Loucy (cell line): ENCODE measurements around the gene CCDC91.

Experiments used
- CTCF ChIP-seq: fragments of 200-600 bp; sonication (generic); conservative IDR thresholded peaks from 2 replicates; pipeline ENCODE4 v1.5.1; 2014; ENCODE audit warnings: mild to moderate bottlenecking, antibody characterized with exemption, low read length
- EZH2phosphoT487 ChIP-seq: fragments of 200-600 bp; IDR thresholded peaks from 2 replicates; pipeline ENCODE4 v1.6.1; 2018; ENCODE audit warnings: antibody characterized with exemption, mild to moderate bottlenecking, moderate library complexity, borderline replicate concordance

DNA sequence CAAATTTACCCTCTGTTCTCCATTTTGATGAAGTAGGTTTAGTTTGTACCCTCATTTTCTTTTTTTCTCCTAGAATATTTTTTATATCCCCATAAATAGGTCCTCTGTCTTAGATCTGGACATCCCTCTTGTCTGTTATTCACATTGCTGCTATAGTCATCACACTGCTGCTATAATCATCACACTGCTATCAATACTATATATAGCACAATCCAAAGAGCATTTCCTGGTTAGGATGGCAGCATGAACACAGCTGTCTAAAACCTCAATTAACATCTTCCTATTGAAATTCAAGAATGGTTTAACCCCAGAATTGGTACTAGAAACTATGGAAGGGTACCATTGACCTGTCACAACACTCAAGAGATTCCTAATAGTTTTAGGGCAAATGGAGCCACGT lies 27.6 kb upstream of the CCDC91 start:
- TF ChIP-seq CTCF (no peak), EZH2phosphoT487 (no peak)
